Ammon's horn (tissue), 1 donor: Measurements from ENCODE around the gene CNTFR.

Experiments
- DNase-seq: peaks from one replicate; pipeline ENCODE4 v3.0.0-alpha.2; 2016; ENCODE audit warnings: low spot score

Gene CNTFR

DNA sequence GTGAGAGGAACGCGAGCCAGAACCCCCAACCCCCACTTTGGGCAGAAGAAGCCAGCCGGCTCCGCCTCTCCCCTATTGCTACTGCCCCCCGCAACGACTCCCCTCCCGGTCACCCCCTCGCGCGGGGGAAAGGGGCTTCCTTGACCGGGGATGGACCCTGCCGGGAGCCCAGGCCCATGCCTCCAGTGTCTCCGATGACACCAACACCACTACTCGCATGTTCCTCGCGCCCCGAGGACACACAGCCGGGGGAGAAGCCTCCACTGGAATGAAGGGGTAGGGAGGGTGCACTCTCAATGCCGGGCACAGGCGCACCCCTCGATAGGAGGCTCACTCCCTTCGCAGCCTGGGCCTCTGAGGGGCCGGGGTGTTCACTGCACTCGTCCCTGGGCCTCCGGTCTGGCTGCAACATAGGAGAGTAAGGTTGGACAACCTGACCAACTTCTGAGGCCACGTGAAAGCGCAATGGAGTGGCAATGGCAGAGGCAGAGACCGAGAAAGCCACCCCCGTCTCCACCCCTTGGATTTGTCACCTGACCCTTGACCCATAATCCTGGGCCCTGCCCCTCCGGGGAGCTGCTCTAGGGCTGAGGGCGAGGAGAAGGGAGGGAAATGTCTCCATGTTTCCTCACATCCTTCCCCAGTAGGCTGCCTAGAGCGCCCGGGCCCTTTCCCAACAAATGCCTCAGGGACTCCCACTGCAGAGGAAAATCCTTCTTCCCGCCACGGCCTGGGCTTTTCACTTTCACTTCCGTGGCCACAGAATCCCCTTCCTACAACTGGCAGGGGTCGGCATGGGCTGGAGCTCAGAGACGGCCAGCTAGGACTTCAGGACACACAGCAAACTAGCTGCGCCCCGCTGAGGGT is 1.1 kb upstream of the CNTFR start:
- no peak for DNase-seq

DNA sequence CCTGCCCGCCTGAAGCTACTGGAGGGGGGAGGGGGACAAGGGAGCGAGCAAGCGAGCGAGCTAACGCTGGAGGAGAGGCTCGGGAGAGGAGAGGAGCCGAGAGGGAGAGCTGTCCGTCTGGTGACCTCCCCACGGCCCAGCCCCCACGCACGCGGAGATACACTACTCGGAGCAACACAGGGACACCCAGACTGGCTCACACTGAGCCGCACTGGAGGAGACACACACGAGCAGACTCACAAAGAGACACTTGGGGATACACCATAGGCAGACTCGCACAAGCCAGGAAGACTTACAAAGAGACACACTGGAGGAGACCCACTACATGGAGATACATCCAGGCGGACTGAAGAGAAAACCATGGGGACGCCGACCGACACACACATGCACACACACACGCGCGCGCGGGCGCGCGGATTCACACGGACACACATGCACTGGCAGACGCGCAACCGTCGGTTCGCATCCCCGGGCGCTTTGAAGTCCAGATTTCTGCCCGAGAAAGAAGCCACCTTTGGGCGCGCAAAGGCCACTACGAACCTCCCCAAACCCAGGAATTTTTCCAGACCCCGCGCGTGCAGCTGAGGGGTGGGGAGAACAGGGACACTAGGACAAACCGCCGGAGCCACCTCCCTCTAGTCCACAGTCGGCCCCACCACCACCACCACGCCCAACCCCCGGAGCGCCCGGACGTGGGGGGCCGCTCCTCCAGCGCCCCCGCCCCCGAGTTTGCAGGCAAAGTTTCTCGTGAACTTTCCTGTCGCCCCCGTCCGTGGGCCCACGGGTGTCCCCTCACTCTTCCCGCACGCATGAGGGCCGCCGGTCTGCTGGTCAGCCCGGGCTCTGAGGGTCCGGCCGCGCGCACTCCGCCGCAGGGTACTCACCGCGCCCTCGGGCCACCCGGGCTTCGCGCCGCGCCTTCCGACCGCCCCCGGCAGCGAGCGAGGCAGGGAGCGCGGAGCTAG is 571 bp downstream of the CNTFR start:
- DNase-seq, result no peak

GRCh38 chr9:34587271-34587670 is 2.3 kb downstream of the CNTFR start:
- no peak for DNase-seq

DNA sequence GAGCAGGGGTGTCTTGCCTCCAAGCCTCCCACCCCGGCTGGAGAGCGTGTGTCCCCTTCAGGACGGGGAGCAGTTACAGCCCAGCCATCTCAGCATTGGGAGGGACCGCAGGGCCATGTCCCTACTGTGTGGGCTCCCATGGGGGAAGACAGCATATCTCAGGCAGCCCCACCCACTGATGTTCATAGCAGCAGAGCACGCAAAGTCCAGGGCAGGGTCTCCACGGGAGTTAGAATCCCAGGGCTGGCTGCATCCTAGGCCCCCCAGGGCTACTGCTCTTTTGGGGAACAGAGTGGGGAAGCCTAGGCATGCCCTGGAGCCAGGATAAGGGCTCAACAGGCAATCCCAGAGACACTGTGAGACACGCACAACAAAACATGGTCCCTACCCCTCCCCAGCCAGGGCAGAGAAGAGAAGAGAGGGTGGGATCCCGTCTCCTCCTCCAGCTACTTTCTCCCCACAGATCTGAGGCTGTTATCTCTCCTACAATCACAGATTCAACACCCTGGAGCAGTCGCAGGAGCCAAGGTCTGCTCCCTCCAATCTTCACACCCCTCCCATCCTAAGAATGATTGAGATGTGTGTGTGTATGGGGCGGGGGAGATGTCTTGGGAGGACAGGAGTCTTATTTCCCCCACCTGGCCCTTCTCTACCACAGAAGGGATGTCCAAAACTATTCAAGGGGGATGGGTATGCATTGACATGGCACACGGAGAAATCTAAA is 3.4 kb downstream of the CNTFR start:
- DNase-seq, result no peak

- no peak for DNase-seq
These were observed 4.6 kb downstream of the CNTFR start for GRCh38 chr9:34584970-34585369.

DNA sequence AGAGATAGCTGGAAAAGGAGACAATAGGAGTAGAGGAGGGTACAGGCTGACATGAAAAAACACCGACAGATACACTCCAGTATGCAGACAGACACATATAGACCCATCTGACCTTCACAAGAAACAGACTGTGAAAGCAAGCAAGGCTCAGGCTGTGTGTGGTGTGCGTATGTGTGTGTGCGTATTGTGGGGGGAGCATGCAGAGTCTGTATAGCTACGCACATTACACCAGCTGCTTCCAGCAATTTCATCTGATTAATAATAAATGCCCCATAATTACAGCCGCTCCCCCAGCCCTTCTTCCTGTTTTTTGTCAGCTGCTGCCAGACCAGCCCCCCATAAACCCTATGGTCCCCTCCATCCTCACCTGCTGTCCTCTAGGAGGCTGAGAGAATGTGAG is 6.7 kb downstream of the CNTFR start:
- no peak for DNase-seq

DNA sequence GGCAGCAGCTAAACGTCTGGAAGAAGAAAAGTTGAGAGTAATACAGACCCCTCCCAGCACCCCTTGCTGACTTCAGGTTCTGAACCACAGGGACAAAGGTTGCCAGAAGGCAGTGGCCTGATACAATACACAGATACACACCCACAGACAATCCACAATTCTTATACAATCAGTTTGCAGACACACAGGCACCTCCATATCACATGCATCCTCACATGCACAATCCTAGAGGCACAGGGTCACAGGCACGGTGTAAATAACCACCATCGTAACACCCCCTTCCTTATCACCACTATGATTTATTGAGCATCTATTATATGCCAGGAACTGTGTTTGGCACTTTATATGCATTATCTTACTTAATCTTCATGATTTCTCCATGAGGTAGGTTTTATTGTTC is 8.2 kb downstream of the CNTFR start:
- no peak for DNase-seq

DNA sequence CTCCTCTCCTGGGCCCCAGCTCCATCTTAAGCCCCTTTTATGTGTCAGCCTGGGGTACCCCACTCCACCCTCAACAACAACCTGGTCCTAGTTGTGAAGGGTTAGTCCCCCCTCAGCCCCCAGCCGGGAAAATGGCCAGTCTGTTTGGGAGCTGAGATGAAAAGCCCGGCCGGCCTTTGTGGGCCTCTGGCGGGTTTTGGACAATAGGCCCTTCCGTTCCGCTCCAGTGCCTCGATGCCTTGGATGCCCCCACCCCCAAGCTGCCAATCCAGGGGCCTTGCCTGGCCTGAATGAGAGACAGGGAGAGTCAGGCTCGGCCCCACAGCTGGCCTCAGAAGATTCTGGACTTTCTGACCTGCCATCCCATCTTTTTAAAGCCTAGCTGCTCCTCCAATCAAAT is 9.2 kb downstream of the CNTFR start:
- DNase-seq, result no peak

GRCh38 chr9:34579808-34580163 is 9.7 kb downstream of the CNTFR start:
- no peak for DNase-seq

- DNase-seq, result no peak
These were observed 10.3 kb downstream of the CNTFR start for GRCh38 chr9:34579104-34579807.

- peak; percentile 42 for DNase-seq
These were observed 11.1 kb downstream of the CNTFR start for GRCh38 chr9:34578241-34579103.

DNA sequence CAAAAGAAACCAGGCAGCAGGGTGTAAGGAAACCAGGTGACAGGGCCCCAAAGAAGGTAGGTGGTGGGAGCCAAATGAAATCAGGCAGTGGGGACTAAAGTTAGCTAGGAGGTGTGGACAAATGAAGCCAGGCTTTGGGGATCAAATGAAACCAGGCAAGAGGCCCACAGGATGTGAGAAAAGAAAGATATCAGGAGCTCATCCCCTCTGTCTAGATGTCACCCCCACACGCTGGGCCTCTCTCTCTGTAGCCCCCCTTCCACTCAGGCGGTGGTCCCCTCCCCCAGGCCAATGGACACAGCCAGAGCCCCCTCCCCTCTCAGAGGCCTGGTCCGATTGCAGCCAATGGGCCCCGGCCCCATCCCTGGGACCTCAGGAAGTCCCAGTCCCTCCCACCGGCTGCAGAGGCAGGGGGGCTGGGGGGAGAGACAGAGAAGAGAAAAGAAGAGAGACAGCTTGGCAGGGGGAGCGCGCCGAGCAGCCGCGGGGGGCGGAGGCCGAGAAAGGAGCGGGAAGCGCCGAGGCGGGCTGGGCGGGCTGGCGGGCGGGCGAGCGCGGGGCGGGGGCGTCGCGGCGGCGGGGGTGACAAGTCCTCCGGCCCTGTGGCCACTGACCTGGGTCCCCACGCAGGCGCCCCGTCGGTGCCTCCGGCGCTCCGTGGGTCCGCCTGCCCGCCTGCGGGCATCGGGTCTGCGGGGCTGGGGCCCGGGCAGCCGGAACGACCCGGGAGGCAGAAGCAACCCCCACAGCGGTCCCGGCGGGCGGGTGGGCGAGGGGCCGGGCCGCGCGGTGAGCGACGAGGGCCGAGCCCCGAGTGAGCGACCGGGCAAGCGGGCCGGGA is 11.9 kb downstream of the CNTFR start:
- DNase-seq, result no peak

DNA sequence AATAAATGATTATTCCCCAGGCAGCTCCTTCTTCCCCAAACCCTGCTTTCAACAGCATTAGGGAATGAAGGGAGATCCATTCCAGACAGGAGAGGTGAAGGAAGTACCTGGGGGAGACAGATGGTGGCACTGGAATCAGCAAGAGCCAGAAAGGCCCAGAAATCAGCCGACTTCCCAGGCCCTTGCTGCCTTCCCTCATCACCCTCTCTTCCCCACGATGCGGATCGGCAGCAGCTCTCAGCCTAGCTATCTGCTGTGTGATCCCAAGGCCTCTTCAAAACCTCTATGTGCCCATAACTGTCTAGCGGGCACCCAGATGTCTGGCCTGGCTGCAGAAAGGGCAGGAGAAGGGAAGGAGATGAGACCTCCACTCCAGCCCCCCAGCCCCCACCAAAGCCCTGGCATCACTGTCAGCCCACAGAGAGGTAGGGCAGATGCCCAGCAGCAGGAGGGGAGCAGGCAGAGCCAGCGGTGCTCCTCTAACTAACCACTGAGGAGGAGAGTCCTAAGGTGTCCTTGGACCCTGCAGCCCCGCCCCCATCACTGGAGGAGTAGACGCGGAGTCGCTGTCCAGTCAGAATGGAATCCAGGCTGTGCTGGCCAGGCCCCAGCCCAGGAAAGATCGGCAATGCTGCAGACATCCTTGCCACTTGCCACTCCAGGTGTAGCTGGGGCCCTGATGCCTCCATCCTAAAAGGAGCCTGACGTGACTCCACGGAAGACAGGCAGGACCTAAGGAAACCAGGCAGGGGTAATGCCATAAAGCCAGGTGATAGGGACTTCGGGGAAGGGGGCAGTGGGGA is 12.7 kb downstream of the CNTFR start:
- no peak for DNase-seq

DNA sequence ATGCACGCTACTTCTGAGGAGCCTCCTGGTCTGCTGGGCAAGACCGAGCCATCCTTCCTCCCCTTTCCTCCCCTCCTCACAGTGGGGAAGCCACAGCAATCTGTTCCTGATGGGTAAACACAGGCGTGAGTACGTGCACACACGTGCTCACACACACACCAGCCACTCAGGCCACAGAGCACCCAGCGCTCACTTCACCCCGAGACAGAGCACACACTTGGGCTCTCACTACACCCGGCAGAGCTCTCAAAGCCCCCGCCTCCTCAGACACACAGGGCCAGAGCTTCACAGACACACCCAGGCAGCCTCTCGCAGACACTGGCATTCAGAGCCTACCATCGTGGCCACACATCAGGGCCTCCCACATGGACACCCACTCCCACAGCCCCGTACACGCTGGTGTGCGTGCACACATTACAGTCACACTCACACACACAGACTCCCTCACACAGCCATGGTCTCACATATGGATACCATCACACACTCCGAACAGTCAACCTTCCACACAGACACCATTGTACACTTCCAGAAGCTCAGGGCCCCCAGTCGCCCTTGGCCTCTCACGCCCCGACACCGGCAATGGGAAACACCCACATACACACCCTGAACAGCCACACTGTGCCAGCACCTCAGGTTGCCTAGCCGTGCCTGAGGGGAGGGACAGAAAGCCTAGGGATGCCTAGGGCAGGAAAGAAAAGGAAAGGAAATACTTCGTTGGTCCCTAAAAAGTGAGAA is 13.5 kb downstream of the CNTFR start:
- DNase-seq, result no peak

GRCh38 chr9:34575241-34575640 is 14.3 kb downstream of the CNTFR start:
- DNase-seq, result no peak

DNA sequence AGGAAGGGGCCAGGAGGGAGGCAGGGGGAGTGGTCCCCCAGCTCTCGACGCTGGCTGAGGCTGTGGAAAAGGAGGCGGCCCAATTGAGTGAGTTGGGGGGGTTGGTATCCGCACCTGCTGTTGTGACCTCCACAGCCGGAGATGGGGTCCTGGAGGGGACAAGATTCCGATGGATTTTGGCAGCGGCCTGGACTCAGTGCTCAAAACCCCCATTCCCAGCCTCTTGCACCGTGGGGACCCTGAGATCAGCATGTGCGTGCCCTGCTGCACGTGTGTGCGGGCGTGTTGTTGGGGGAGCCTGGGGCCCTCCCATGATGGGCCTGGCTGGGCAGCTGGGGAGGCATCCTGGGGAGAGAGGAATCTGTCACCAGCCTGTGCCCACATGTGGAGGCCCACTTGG is 15.0 kb downstream of the CNTFR start:
- DNase-seq, result no peak

GRCh38 chr9:34573599-34574325 is 15.8 kb downstream of the CNTFR start:
- no peak for DNase-seq

DNA sequence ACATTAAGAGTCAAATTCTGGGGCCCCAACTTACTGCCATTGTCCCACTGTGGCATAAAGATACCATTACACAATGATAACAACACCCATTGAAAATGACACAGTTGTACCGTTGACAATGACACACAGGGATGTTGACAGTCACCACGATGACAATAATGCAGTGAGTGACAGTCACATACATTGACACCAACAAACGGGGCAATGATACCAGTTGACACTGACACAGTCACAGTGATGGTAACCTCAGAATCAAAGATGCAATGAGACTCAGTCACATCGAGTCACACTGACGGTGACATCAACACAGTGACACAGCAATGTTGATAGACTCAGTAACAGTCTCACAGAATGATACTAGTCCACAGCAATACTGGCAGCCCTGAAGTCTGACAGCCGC is 16.9 kb downstream of the CNTFR start:
- DNase-seq, result no peak
